GM03348 (cell line): ENCODE measurements around the gene SLC12A1.

ENCODE experiments used
- DNase-seq: peaks from one replicate; pipeline ENCODE4 v3.0.0; 2012; ENCODE audit warnings: low spot score

The SLC12A1 gene

GRCh38 chr15:48242535-48242934, 36.4 kb downstream of the SLC12A1 start:
- no peak for DNase-seq

- DNase-seq: peak; percentile 23
These were observed 38.8 kb downstream of the SLC12A1 start for GRCh38 chr15:48244921-48245320.

GRCh38 chr15:48248414-48248813, 42.3 kb downstream of the SLC12A1 start:
- DNase-seq: no peak

GRCh38 chr15:48250640-48251076, 44.6 kb downstream of the SLC12A1 start:
- peak; percentile 65 for DNase-seq

DNA sequence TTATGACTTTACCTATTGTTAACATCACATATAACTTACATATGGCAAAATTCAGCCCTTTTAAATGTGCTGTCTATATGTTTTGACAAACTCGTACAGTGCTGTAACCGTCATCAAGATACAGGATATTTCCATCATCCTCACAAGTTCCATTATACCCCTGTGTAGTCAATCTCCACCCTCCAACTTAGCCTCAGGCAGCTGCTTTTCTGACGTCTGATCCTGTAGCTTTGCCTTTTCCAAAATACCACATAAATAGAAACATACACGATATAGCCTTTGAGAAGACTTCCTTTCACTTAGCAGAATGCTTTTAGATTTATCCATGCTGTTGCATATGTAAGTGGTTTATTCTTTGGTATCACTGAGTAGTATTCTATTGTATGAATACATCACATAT, 47.1 kb downstream of the SLC12A1 start:
- no peak for DNase-seq

DNA sequence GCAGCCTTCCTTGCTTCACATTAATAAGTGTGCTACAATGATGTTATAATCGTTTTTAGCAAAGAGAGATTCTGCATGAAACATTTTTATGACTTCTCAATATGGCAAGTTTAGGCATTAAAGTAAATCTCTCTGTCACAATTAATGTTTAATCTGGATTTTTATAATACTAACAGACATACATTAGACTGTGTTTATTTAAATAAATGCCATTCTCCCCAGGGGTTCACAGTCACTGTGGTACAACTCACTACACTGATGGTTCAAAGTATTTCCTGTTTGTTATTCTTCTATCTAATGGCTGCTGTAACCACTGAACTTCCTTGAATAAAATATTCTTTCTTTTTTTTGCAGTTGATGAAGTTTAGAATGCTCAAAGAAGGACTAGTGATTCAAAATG, 59.0 kb downstream of the SLC12A1 start:
- no peak for DNase-seq

- no peak for DNase-seq
These were observed 60.1 kb downstream of the SLC12A1 start for GRCh38 chr15:48266024-48266689.

- no peak for DNase-seq
These were observed 61.7 kb downstream of the SLC12A1 start for GRCh38 chr15:48267766-48268165.

DNA sequence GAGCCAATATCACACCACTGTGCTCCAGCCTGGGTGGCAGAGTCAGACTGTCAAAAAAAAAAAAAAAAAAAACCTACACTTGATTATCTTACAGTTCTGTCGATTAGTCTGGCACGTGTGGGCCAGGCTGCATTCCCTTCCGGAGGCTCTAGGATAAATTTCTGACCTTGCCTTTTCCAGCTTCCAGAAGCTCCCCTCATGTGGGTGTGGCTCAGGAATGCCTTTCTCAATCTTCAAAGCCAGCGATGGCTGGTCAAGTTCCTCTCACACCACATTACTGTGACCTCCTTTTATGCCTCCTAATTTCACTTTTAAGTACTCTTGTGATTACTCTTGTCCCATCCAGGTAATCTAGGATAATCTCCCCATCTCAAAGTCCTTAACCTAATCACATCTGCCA, 66.9 kb downstream of the SLC12A1 start:
- DNase-seq: no peak

- no peak for DNase-seq
These were observed 72.6 kb downstream of the SLC12A1 start for GRCh38 chr15:48278666-48279065.

DNA sequence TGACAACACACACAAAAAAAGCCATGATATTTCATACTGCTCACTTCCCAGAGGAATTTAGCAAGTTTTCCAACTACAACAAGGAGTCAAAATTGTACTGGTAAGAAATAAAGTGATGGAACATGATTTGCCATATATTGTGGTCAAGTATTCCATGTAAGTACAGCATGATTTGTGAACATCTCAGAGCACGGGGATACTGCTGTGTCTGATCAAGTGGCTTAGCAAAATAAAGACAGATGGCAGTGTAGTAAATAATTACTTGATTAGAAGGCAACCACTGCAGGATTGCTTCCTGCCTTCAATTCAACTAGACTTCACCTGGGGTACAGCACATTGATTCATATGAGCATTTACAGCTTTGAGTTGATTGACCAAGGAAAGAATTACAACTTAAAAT, 73.5 kb downstream of the SLC12A1 start:
- DNase-seq: no peak

DNA sequence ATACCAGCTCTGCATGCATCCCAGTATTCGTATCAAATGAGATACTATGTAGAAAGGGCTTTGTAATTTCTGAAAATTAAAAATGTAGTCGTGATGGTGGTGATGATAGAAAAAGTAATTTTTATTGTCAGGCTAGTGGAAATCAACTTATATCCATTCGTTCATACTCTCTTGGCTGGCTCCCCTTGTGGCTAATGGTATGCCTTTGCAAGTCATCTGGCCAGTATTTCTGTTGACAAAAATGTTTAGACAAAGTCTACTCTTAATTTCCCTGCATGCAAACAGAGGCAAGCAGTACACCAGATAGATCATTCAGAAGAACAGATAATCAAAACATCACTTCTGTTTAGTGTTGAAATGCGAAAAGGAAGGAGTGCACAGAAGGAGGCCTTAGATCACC, 75.6 kb downstream of the SLC12A1 start:
- DNase-seq: no peak

GRCh38 chr15:48282216-48282615, 76.1 kb downstream of the SLC12A1 start:
- DNase-seq: no peak

- no peak for DNase-seq
These were observed 77.5 kb downstream of the SLC12A1 start for GRCh38 chr15:48283396-48284145.

DNA sequence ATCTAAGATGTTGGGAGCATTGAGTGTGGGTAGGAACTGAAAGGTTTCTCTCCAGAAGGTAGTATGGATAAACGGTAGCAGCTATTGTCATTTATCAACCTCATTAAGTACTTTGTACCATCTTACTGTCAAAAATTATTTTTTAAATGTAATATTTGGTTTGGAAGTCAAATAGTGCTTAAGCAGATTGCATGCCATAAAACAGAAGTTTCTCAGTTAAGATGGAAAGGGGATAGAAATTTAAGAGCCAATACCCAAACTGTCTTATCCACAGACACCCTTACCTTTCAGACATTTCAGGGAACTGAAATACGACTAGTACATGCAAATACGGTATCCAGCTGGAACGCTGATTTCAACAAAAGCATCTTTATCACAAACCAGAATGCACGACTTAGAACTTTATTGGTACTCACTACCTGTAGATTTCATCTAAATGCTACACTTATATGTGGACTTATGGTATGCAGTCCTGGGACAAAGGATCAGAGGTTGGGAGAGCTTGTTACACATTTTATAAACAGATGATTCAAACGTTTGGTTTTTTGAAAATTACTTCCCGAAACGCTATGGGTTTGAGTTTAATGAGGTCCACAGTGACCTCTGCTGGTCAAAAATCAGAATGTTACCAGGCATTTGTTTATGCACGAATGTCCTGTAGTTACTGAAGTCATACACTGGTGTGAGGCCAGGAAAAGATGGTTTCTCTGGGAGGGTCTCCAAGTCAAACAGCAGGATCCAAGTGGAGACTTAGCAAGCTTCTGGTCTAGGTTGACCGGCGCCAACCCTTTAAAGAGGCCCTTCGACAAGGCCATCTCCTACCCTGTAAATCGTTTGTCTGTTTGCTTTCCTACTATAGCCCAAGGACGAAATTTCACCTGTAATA, 79.5 kb downstream of the SLC12A1 start:
- DNase-seq: peak; percentile 77

GRCh38 chr15:48289628-48290027, 83.5 kb downstream of the SLC12A1 start:
- DNase-seq: no peak

DNA sequence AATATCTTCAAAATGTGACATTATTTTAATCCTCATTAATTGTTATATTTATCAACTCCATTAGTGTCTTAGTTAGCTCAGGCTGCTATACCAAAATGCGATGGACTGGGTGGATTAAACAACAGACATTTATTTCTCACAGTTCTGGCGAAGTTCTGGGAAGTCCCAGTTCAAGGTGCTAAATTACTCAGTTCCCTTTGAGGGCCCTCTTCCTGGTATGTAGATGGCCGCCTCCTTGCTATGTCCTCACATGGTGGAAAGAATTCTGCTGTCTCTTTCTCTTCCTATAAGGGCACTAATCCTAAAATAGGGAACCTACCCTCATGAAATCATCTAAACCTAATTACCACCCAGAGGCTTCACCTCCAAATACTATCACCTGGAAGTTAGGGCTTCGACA, 86.4 kb downstream of the SLC12A1 start:
- DNase-seq: no peak

- DNase-seq: no peak
These were observed 91.6 kb downstream of the SLC12A1 start for GRCh38 chr15:48297668-48298067.

GRCh38 chr15:48298914-48299313, 92.8 kb downstream of the SLC12A1 start:
- no peak for DNase-seq

- no peak for DNase-seq
These were observed 93.9 kb downstream of the SLC12A1 start for GRCh38 chr15:48300038-48300437.

GRCh38 chr15:48304398-48304797, 98.3 kb downstream of the SLC12A1 start:
- no peak for DNase-seq

DNA sequence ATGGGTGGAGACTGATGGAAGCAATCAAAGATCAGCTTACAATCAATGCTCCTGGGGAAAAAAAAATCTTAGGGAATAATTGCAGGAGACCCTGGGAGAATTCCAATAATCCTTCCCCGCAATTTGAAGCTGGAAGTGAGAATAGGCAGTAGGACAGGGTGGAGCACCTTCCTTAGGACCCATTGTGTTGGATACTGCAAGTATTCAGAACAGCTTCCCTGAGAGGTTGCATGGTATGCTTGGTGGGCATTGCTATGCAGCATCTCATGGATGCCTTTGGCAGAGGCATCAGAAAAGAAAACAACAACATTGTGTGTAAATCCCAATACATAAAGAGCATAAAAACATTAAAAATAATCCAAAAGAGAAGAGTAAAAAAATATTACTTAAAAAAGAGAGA, 100.5 kb downstream of the SLC12A1 start:
- no peak for DNase-seq

DNA sequence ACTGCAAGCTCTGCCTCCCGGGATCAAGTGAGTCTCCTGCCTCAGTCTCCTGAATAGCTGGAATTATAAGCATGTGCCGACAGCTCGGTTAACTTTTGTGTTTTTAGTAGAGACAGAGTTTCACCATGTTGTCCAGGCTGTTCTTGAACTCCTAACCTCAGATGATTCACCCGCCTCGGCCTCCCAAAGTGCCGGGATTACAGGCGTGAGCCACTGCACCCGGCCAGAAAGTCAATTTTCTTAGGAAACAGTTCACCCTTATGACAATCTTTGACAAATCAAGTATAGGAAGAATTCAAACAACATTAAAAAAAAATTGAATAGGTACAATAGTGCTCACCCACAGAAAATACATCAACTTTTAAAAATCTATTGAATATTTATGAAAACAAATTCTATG, 101.5 kb downstream of the SLC12A1 start:
- DNase-seq: no peak
